SU-DHL-6 (cell line): ENCODE data around the gene ACE.

Experiments
- H2AFZ ChIP-seq: fragments of 200-600 bp; sonication (generic); 2 replicates; pipeline ENCODE4 v1.6.1; 2014; ENCODE audit warnings: low read depth, mild to moderate bottlenecking, moderate library complexity, mixed read lengths, antibody characterized with exemption, low read length; ENCODE audit not compliant: severe bottlenecking
- H3F3A ChIP-seq: fragments of 200-600 bp; shearing (Covaris generic); 2 replicates; pipeline ENCODE4 v1.6.0; 2016; ENCODE audit warnings: antibody characterized with exemption, mild to moderate bottlenecking; ENCODE audit not compliant: insufficient read depth
- H3K27ac ChIP-seq: fragments of 200-600 bp; sonication (generic); 2 replicates; pipeline ENCODE4 v1.5.1; 2016; ENCODE audit warnings: low read depth, mild to moderate bottlenecking, low read length, moderate library complexity, mixed read lengths
- H3K27me3 ChIP-seq: fragments of 200-600 bp; sonication (generic), shearing (Covaris generic); 2 replicates; pipeline ENCODE4 v1.6.0; 2014; ENCODE audit warnings: mild to moderate bottlenecking, low read length
- H3K36me3 ChIP-seq: fragments of 200-600 bp; sonication (generic); 2 replicates; pipeline ENCODE4 v1.6.1; 2014; ENCODE audit warnings: mild to moderate bottlenecking, low read length, mixed read lengths
- H3K4me2 ChIP-seq: fragments of 300-600, 200-600 bp; shearing (Covaris generic), sonication (generic); 2 replicates; pipeline ENCODE4 v1.6.0; 2014; ENCODE audit warnings: low read length, low read depth, mild to moderate bottlenecking; ENCODE audit not compliant: poor library complexity, severe bottlenecking
- H3K4me3 ChIP-seq: fragments of 200-600 bp; sonication (generic); 2 replicates; pipeline ENCODE4 v1.5.1; 2014; ENCODE audit warnings: antibody characterized with exemption, low read length, mild to moderate bottlenecking, mixed read lengths; ENCODE audit not compliant: insufficient read depth, poor library complexity, severe bottlenecking
- H3K79me2 ChIP-seq: fragments of 200-600 bp; sonication (generic); 2 replicates; pipeline ENCODE4 v1.6.1; 2014; ENCODE audit warnings: mild to moderate bottlenecking, low read length, moderate library complexity; ENCODE audit not compliant: insufficient read depth
- H3K9ac ChIP-seq: fragments of 200-600 bp; sonication (generic); 2 replicates; pipeline ENCODE4 v1.7.0; 2014; ENCODE audit warnings: mild to moderate bottlenecking, low read length
- H3K9me2 ChIP-seq: fragments of 200-600 bp; sonication (generic); replicated peaks from 2 replicates; pipeline ENCODE4 v1.6.1; 2014; ENCODE audit warnings: low read length; ENCODE audit not compliant: insufficient read depth
- H3K9me3 ChIP-seq: fragments of 200-600 bp; sonication (generic); 2 replicates; pipeline ENCODE4 v1.6.1; 2014; ENCODE audit warnings: low read length, mixed read lengths; ENCODE audit not compliant: insufficient read depth
- H4K20me1 ChIP-seq: fragments of 200-600 bp; sonication (generic); 2 replicates; pipeline ENCODE4 v1.6.1; 2014; ENCODE audit warnings: low read depth, mild to moderate bottlenecking, antibody characterized with exemption, low read length, moderate library complexity, mixed read lengths
- EZH2phosphoT487 ChIP-seq: fragments of 200-600 bp; sonication (generic), shearing (Covaris generic); conservative IDR thresholded peaks from 2 replicates; pipeline ENCODE4 v1.6.1; 2018; ENCODE audit warnings: mild to moderate bottlenecking, antibody characterized with exemption, low read length, moderate library complexity, mixed read lengths
- TF ChIP-seq, protein P1 (sequence below): fragments of 200-600 bp; sonication (generic); IDR thresholded peaks from one replicate; pipeline ENCODE4 v1.5.1; 2017; ENCODE audit warnings: antibody characterized with exemption, mild to moderate bottlenecking, low read length, moderate library complexity; ENCODE audit not compliant: insufficient read depth, poor library complexity, severe bottlenecking

Gene ACE

DNA sequence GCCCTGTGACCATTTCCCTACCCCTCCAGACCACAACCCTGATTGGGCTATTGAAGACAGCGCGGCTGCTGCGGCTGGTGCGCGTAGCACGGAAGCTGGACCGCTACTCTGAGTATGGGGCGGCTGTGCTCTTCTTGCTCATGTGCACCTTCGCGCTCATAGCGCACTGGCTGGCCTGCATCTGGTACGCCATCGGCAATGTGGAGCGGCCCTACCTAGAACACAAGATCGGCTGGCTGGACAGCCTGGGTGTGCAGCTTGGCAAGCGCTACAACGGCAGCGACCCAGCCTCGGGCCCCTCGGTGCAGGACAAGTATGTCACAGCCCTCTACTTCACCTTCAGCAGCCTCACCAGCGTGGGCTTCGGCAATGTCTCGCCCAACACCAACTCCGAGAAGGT, 58.8 kb downstream of the ACE start:
- Histone ChIP-seq H3F3A (no peaks in the 10 kb centered on the region), H3K9ac (no peak overlapping the region), H2AFZ (no peak overlapping the region), H3K79me2 (no peaks in the 10 kb centered on the region), H3K36me3 (no peaks in the 10 kb centered on the region), H3K4me2 (no peak overlapping the region), H3K9me2 (no peaks in the 10 kb centered on the region), H3K4me3 (no peak overlapping the region), H4K20me1 (no peaks in the 10 kb centered on the region), H3K27ac (no peak overlapping the region), H3K27me3 (no peaks in the 10 kb centered on the region), H3K9me3 (no peaks in the 10 kb centered on the region)
- TF ChIP-seq, protein P1, sequence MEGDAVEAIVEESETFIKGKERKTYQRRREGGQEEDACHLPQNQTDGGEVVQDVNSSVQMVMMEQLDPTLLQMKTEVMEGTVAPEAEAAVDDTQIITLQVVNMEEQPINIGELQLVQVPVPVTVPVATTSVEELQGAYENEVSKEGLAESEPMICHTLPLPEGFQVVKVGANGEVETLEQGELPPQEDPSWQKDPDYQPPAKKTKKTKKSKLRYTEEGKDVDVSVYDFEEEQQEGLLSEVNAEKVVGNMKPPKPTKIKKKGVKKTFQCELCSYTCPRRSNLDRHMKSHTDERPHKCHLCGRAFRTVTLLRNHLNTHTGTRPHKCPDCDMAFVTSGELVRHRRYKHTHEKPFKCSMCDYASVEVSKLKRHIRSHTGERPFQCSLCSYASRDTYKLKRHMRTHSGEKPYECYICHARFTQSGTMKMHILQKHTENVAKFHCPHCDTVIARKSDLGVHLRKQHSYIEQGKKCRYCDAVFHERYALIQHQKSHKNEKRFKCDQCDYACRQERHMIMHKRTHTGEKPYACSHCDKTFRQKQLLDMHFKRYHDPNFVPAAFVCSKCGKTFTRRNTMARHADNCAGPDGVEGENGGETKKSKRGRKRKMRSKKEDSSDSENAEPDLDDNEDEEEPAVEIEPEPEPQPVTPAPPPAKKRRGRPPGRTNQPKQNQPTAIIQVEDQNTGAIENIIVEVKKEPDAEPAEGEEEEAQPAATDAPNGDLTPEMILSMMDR: no peak
- no peak for TF ChIP-seq EZH2phosphoT487

DNA sequence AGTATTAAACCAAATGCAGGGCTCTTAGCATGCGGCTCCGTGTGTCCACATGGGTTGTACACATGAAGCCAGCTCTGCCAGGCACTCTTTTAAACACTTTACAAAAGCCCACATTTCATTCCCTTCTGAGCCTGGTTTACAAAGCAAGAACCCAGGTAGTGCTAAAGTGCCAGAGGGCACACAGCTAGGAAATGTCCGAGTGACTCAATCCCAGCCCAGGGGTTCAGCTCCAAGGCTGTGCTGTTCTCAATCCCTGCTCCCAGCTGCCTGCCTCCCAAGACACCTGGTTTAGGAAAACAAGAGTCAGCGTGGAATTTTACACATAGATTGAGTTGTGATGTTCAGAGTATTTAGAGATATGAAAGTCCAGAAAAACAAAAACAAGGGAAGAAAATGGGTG, 60.1 kb downstream of the ACE start:
- no peak overlapping the region for H3K4me2 ChIP-seq
- H3K27me3 ChIP-seq: no peaks in the 10 kb centered on the region
- no peaks in the 10 kb centered on the region for H3K36me3 ChIP-seq
- no peaks in the 10 kb centered on the region for H3F3A ChIP-seq
- no peak overlapping the region for H2AFZ ChIP-seq
- no peaks in the 10 kb centered on the region for H3K79me2 ChIP-seq
- no peak overlapping the region for H3K9ac ChIP-seq
- no peak overlapping the region for H3K27ac ChIP-seq
- TF ChIP-seq EZH2phosphoT487: no peak
- TF ChIP-seq, protein P1: no peak
- no peaks in the 10 kb centered on the region for H3K9me2 ChIP-seq
- no peak overlapping the region for H3K4me3 ChIP-seq
- H3K9me3 ChIP-seq: no peaks in the 10 kb centered on the region
- H4K20me1 ChIP-seq: no peaks in the 10 kb centered on the region

DNA sequence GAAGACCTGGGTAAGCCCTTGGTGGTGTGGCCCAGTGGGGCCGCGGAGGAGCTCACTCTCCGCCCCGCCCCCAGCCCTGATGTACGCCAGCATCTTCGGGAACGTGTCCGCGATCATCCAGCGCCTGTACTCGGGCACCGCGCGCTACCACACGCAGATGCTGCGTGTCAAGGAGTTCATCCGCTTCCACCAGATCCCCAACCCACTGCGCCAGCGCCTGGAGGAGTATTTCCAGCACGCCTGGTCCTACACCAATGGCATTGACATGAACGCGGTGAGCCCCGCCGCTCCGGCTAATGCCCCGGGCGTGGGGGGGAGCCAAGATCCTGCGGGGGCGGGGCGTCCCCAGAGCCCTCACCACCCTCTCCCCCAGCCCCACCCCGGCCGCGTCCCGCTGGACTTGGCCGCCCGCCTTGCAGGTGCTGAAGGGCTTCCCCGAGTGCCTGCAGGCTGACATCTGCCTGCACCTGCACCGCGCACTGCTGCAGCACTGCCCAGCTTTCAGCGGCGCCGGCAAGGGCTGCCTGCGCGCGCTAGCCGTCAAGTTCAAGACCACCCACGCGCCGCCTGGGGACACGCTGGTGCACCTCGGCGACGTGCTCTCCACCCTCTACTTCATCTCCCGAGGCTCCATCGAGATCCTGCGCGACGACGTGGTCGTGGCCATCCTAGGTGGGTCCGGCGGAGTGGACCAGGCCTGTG, 61.3 kb downstream of the ACE start:
- no peak overlapping the region for H3K4me2 ChIP-seq
- H3K27me3 ChIP-seq: no peaks in the 10 kb centered on the region
- H3F3A ChIP-seq: no peaks in the 10 kb centered on the region
- no peak overlapping the region for H3K4me3 ChIP-seq
- no peak overlapping the region for H2AFZ ChIP-seq
- no peaks in the 10 kb centered on the region for H3K79me2 ChIP-seq
- no peak overlapping the region for H3K27ac ChIP-seq
- no peaks in the 10 kb centered on the region for H3K9me2 ChIP-seq
- no peak overlapping the region for H3K9ac ChIP-seq
- no peaks in the 10 kb centered on the region for H3K9me3 ChIP-seq
- TF ChIP-seq, protein P1: no peak
- TF ChIP-seq EZH2phosphoT487: no peak
- no peaks in the 10 kb centered on the region for H4K20me1 ChIP-seq
- H3K36me3 ChIP-seq: no peaks in the 10 kb centered on the region
